ENCODE measurements around the gene PLCB1. TPM values are rescaled to one million over a fixed set of nuclear protein-coding genes. Genes with fewer than 3 reads are reported as not detected.

The PLCB1 gene
- total and polyA plus RNA-seq, 2 experiments from 2014 or later: 14.9 to 20.7 TPM

DNA sequence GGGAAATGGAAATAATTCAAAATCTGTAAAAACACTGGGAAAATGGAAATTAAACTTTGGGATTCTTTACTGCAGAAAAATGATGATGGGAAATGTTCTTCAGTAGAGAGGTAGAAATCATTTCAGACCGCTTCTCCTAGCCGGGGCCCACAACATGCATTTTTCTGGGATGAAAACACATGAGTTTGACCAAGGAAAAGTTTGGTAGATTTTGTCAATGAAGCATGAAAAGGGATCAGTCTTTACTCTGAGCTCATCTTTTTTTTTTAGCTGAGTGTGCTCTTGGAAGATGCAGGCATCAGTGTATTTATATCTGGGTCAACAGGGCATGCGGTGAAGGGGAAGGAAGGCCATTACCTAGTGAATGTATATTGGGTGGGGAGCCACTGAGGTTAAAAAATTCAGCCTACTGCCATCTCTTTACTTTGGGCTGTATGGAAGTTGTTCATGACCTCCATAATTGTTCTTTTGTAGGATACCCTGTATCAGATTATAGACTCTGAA lies 36.8 kb downstream of the PLCB1 start:
- no peaks in the 10 kb centered on the region for H3K4me1 ChIP-seq (ENCODE audit: insufficient read depth)
- TF ChIP-seq JUNB (IDR thresholded peaks at IDR 0.05; ENCODE audit: unreplicated experiment) (no peak), EZH2 (IDR thresholded peaks at IDR 0.05; ENCODE audit: low read depth, unreplicated experiment) (no peak), STAT1 (IDR thresholded peaks at IDR 0.05; ENCODE audit: unreplicated experiment) (no peak), ETS1 (IDR thresholded peaks at IDR 0.05) (no peak), CREB1 (CRISPR knock-in tag; IDR thresholded peaks at IDR 0.05; ENCODE audit: low read depth) (no peak), ZNF462 (CRISPR knock-in tag; IDR thresholded peaks at IDR 0.05) (no peak), CTCF (conservative IDR thresholded peaks at IDR 0.05; ENCODE audit: low read depth in 2 of 2) (no peak), REST (IDR thresholded peaks at IDR 0.05; ENCODE audit: unreplicated experiment) (no peak)

More for the DNA sequence above, 36.8 kb downstream of the PLCB1 start:
- Mint-ChIP-seq H3K36me3 (ENCODE audit: low read depth) (no peaks in the 10 kb centered on the region), H3K4me1 (no peaks in the 10 kb centered on the region), H3K27me3 (ENCODE audit: insufficient read depth, low read depth, poor library complexity) (peaks cover 3% of the 10 kb centered on the region), H3K9me3 (no peaks in the 10 kb centered on the region), H3K27ac (no peak overlapping the region), H3K4me3 (no peak overlapping the region)
- no peaks in the 10 kb centered on the region for H3F3A ChIP-seq (replicated peaks; ENCODE audit: low read depth)
- H3K4me3 ChIP-seq: no peak overlapping the region
- H3K27ac ChIP-seq (ENCODE audit: low read depth): no peak overlapping the region
- H2AFZ ChIP-seq: no peak overlapping the region
- no peak for ATAC-seq
- H4K20me1 ChIP-seq (replicated peaks; ENCODE audit: insufficient read depth): no peaks in the 10 kb centered on the region
- no peaks in the 10 kb centered on the region; the same call in 1 of the 2 replicates for H3K9me2 ChIP-seq (ENCODE audit: insufficient read depth)
- no peak overlapping the region for H3K4me2 ChIP-seq
- H3K36me3 ChIP-seq (ENCODE audit: insufficient read depth): no peaks in the 10 kb centered on the region
- H3K79me2 ChIP-seq (replicated peaks; ENCODE audit: insufficient read depth): no peaks in the 10 kb centered on the region
- DNase-seq (ENCODE audit: low spot score): no peak
- H3K27me3 ChIP-seq (ENCODE audit: insufficient read depth): no peaks in the 10 kb centered on the region
